ENCODE results near the gene GABRE.
"Not testable (repeated sequence)": the region's sequence is repeated elsewhere in the genome, so short reads cannot be mapped to it uniquely, and the experiment has no call there.

The GABRE gene

DNA sequence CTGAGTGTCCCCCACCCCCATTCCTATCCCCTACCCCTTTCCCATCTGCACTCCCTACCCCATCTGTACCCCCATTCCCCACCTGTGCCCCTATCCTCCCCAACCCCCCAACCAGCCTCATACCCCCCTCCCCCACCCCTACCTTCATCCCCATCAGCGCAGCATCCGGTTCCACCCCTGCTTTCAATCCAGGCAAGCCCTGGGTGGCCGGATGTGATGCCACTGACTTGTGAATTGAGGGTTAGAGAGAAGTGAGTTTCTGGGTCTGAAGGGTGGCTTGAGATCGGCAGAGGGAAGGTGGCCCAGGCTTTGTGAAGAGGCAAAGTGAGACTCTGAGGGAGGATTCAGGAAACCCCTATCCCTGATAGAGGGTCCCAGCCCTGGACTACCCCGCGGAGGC lies 53.9 kb downstream of the GABRE start:
- no peak overlapping the region for H3K4me3 ChIP-seq (ENCODE audit: low read depth, low read length)

DNA sequence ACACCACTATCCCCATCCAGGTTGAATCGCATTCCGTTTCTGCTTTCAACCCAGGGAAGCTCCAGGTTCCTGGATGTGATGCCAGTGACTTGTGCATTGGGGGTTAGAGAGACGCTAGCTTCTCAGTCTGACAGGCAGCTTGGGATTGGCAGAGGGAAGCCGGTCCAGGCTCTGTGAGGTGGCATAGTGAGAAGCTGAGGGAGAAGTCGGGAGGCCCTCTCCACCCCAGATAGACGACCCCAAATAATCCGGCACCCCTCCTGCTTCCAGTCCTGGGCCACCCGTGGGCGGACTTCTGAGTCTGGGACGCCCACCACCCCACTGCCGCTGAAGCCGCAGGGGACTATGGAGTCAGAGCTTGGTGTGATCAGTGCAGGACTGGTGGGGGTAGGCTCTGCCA lies 54.4 kb downstream of the GABRE start:
- no peak overlapping the region for H3K4me3 ChIP-seq (ENCODE audit: low read depth, low read length)
- no peak for DNase-seq (ENCODE audit: low read depth)
- no peak for TF ChIP-seq CTCF (IDR thresholded peaks at IDR 0.05; ENCODE audit: insufficient read depth, low read depth, low read length, missing control alignments)

More for the DNA sequence above, 53.9 kb downstream of the GABRE start:
- DNase-seq (ENCODE audit: low read depth), result no peak
- no peak for TF ChIP-seq CTCF (IDR thresholded peaks at IDR 0.05; ENCODE audit: insufficient read depth, low read depth, low read length, missing control alignments)

DNA sequence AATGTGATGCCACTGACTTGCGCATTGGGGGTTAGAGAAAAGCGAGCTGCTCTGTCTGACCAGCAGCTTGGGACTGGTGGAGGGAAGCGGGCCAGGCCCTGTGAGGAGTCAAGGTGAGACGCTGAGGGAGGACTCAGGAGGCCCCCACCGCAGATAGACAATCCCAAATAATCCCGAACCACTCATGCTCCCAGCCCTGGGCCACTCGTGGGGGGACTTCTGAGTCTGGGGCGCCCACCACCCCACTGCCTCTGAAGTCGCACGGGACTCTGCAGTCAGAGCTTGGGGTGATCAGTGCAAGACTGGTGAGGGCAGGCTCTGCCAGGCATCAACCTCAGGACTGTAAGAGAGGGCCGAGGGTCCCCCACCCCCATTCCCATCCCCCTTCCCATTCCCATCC lies 54.9 kb downstream of the GABRE start:
- no peak for DNase-seq (ENCODE audit: low read depth)
- H3K4me3 ChIP-seq (ENCODE audit: low read depth, low read length), result no peak overlapping the region
- TF ChIP-seq CTCF (IDR thresholded peaks at IDR 0.05; ENCODE audit: insufficient read depth, low read depth, low read length, missing control alignments), result no peak

GRCh38 chrX:151918736-151919135 lies 55.7 kb downstream of the GABRE start:
- DNase-seq (ENCODE audit: low read depth), result not testable (repeated sequence)

GRCh38 chrX:151912780-151913179 lies 61.7 kb downstream of the GABRE start, which contains the start of gene MAGEA4:
Gene MAGEA4 (plus strand): TSS chrX:151912889. CDS start chrX:151923665, 10,776 bp downstream.
- no peak within 1 kb of the TSS for H3K4me3 ChIP-seq (ENCODE audit: low read depth, low read length)
- no peak for DNase-seq (ENCODE audit: low read depth)
- no peak for TF ChIP-seq CTCF (IDR thresholded peaks at IDR 0.05; ENCODE audit: insufficient read depth, low read depth, low read length, missing control alignments)

More at GRCh38 chrX:151918736-151919135, 55.7 kb downstream of the GABRE start:
- H3K4me3 ChIP-seq (ENCODE audit: low read depth, low read length), result not testable (repeated sequence)

DNA sequence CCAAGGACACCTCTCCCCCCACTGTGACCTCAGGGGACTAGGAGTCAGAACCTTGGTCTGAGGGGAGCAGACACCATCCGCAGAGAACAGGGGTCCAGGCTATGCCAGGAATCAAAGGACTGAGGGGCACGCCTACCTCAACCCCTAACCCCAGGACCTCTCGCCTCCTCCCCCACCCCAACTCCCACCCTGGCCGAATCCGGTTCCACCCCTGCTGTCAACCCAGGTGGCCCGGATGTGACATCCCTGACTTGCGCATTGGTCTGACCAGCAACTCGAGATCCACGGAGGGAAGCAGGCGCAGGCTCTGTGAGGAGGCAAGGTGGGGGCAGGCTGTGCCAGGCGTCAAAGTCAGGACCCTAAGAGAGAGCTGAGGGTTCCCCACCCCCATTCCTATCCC lies 62.3 kb downstream of the GABRE start:
- H3K4me3 ChIP-seq (ENCODE audit: low read depth, low read length), result no peak overlapping the region
- no peak for DNase-seq (ENCODE audit: low read depth)
- no peak for TF ChIP-seq CTCF (IDR thresholded peaks at IDR 0.05; ENCODE audit: insufficient read depth, low read depth, low read length, missing control alignments)

- no peak for TF ChIP-seq CTCF (IDR thresholded peaks at IDR 0.05; ENCODE audit: insufficient read depth, low read depth, low read length, missing control alignments)
- no peak for DNase-seq (ENCODE audit: low read depth)
- no peak overlapping the region for H3K4me3 ChIP-seq (ENCODE audit: low read depth, low read length)
Measured at GRCh38 chrX:151904989-151905388, 69.5 kb downstream of the GABRE start.
